HG02763 (cell line): ENCODE data around the gene SCN4A.
"Not testable (repeated sequence)": the region's sequence is repeated elsewhere in the genome, so short reads cannot be mapped to it uniquely, and the experiment has no call there.

Experiments
- ATAC-seq: cut with Tn5 transposase; IDR thresholded peaks from one replicate; pipeline ENCODE4 v1.9.1; 2021; ENCODE audit warnings: mild to moderate bottlenecking, moderate library complexity; ENCODE audit not compliant: unreplicated experiment

The SCN4A gene

DNA sequence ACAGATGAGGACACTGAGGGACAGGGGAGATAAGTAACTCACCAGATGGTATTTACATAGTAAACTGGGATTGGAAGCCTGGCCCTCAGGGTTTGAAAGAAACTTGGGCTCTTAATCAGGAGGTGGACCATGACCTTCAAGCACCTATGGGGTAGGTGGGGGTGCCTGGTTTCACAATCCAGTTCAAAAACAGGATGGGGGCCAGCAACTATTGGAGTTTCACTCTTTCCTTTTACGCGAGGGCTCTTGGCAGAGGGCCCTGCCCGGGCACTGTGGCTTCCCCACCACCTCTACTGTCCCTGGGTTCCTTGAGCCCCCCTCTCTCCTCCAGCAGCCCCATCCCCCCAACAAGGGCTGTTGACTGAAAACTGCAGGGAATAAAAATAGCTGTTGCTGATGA lies 14.1 kb upstream of the SCN4A start:
- ATAC-seq = no peak

GRCh38 chr17:63985387-63986140 lies 12.8 kb upstream of the SCN4A start:
- no peak for ATAC-seq

GRCh38 chr17:63984651-63985386 lies 12.1 kb upstream of the SCN4A start:
- ATAC-seq = no peak

- no peak for ATAC-seq
These were observed 11.5 kb upstream of the SCN4A start for GRCh38 chr17:63984236-63984635.

DNA sequence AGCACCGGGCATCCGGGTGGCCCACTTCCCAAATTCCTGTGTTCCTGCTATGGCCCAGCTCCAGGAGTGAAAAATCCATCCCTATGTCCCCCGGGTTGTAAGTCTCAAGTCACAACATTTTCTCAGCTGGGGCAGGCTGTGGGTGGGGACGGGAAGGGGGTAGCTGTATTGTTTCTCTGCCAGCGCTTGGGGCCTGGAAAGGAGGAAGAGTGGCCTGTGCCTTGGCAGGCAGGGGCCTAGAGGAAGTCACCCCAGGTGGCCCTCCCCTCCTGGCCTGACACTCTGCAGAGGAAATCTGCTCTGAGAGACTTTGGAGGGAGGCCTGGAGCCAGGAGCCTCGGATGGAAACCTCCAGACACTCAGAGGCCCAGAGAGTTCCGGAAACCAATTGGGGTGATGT lies 10.6 kb upstream of the SCN4A start:
- no peak for ATAC-seq

- not testable (repeated sequence) for ATAC-seq
These were observed 9.9 kb upstream of the SCN4A start for GRCh38 chr17:63982641-63983040.

GRCh38 chr17:63978272-63979200 lies 5.8 kb upstream of the SCN4A start:
- no peak for ATAC-seq

DNA sequence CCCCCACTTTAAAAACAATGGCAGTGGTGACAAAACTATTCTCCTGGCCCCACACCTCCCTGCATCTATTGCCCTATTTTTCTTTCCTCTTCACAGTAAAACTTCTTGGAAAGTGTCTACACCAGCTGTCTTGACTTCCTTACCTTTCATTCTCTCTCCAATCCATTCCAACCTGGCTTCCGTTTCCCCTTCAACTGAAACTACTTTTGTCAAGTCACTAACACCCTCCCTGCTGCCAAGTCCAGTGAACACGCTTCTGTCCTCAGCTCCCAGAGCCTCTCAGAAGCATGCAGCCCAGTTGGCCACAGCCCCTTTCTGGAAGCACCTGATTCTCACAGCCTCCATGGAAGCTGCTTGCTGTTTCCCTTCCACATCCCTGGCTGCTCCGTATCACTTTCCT lies 4.0 kb upstream of the SCN4A start:
- no peak for ATAC-seq

DNA sequence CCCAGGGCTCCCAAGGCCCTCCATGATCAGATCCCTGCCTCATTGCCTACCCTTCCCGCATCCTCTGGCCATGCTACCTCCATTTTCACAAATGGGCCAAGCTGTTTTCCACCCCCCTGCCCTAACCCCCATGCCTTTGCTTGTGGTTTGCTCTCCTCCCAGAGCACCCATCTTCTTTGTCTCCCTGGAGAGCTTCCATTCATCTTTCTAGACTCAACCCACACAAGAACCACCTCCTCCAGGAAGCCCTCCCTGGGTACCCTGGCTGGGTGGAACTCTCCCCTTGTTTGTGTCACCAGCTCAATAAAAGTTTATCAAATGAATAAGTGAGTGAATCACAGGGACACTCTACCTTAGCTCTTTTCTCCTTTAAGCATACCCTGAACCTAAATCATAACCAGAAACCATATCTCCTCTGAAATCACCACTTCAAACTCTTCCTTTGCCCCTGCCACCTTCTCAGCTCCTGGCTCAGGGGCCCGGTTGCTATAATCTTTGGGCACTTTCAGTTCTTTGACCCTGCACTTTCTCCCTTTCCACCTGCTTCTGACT lies 2.9 kb upstream of the SCN4A start:
- ATAC-seq = no peak

GRCh38 chr17:63974594-63975192 lies 2.0 kb upstream of the SCN4A start:
- no peak for ATAC-seq

GRCh38 chr17:63973930-63974593 lies 1.3 kb upstream of the SCN4A start:
- ATAC-seq = no peak

DNA sequence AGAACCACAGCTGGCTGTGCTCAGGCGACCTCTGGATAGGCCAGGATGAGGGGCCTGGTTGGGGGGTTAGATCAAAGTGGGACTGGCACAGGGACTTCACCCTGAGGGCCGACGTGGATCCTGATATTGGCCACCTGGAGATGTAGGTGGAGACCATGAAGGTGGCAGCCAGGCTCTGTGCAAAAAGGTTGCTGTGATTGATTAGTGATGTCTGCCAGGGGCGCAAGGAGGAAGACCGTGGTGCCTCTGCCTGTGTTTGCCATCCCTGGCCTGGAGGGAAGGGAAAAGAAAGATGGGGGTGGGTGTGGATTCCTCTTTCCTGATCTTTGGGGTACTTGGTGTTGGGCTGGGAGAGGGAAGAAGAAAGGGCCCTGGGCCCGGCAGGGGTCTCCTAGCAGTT lies 529 bp upstream of the SCN4A start:
- ATAC-seq = no peak

DNA sequence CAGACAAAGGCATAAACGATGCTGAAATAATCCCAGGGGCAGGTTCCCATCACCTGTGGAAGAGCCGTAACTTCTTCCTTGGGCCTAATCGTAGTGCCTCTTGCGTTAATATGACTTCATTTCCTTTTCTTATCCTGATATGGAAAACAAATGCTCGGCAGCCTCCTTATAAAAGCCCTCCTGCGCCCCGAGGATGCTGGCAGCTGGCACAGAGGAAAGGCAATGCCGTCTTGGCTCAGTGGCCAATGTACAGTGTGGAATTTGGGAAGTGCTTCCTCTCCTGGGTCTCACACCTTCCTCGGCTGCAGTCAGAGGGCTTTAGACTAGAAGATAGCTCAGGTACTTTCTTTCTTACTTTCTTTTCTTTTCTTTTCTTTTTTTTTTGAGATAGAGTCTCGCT lies 3.4 kb downstream of the SCN4A start:
- ATAC-seq = no peak

GRCh38 chr17:63967953-63968352 lies 4.8 kb downstream of the SCN4A start:
- no peak for ATAC-seq

GRCh38 chr17:63966646-63967264 lies 6.0 kb downstream of the SCN4A start:
- ATAC-seq = no peak

DNA sequence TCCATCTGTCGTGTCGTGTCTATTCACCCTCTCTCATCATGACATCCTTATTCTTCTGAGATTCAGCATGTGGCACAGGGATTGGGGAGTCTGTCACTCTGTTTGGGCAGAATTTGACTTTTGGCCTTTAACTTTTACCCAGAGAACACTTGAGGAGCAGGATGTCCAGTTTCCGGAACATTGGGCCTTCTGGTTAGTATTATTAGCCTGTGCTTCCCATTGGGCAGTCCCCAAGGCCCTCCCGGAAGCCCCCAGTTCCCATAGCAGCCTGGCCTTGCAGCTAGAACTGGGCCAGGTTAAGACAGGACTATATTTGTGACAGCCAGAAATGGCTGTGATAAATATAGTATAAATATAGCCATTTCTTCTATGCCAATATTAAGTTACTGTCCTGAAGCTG lies 9.6 kb downstream of the SCN4A start:
- ATAC-seq = no peak

- ATAC-seq = no peak
These were observed 10.4 kb downstream of the SCN4A start for GRCh38 chr17:63962298-63962744.

DNA sequence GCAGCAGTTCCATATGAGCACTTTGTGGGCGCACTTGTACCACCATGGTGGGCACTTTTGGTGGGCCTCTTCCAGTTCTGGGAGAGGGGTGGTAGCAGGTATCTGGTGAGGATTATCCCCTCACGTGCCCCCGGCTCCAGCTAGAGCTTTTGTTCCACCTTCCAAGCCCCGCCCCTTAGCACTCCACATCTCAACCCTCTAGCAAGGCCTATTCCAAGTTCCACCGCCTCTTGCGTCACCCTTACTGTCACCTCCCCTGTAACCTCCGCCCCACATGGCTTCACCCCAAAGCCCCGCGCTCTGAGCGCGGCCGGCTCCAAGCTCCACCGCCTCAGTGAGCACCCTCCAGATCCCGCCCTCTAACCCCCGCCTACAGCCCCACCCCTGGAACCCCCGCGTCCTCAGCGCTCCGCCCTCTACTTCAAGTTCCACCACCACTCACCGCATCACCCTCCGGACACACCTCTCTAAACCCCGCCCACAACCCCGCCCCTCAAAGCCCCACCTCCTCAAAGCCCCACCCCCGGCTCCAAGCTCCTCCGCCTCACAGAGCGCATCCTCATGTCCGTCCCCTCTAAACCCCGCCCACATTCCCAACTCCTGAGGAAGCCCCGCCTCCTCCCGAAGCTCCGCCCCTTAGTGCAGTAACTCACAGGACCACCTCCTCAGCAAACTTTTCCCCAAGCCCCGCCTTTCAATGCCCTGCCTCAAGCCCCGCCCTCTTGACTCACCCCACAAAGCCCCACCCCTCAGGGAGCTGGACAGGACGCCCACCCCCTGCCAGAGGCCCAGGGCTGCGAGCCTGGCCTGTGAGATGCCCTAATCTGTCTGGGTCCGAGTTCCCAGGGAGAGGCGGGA lies 11.1 kb downstream of the SCN4A start:
- no peak for ATAC-seq

- ATAC-seq = no peak
These were observed 12.3 kb downstream of the SCN4A start for GRCh38 chr17:63960430-63960829.
